A549 (cell line): ENCODE measurements around the gene RET.

Experiments
- MAFK ChIP-seq: fragments of 450-650 bp; IDR thresholded peaks from 2 replicates; pipeline ENCODE4 v1.6.1; 2014; ENCODE audit not compliant: partially characterized antibody
- POLR2AphosphoS2 ChIP-seq: conservative IDR thresholded peaks from 2 replicates; pipeline ENCODE4 v1.6.1; 2012; ENCODE audit warnings: low read length, improper control_type of control experiment, inconsistent platforms
- RAD21 ChIP-seq, 2 experiments: fragments of >200 bp in 1 of 2; sonication (Bioruptor Twin) in 1 of 2; formaldehyde crosslinking in 1 of 2; IDR thresholded peaks in 1 of 2; conservative IDR thresholded peaks in 1 of 2; 2 replicates in 1 of 2; 3 replicates in 1 of 2; pipeline ENCODE4 v1.6.1; 2012 to 2018; ENCODE audit warnings: inconsistent platforms in 1 of 2
- TF ChIP-seq, protein P1 (sequence below): fragments of >200 bp; sonication (Bioruptor Twin); formaldehyde crosslinking; IDR thresholded peaks from 3 replicates; pipeline ENCODE4 v1.5.1; 2016
- TF ChIP-seq, protein P2 (sequence below): IDR thresholded peaks from 2 replicates; pipeline ENCODE4 v1.6.1; 2012
- TF ChIP-seq, protein P3 (sequence below): IDR thresholded peaks from 2 replicates; pipeline ENCODE4 v1.6.1; 2012

DNA sequence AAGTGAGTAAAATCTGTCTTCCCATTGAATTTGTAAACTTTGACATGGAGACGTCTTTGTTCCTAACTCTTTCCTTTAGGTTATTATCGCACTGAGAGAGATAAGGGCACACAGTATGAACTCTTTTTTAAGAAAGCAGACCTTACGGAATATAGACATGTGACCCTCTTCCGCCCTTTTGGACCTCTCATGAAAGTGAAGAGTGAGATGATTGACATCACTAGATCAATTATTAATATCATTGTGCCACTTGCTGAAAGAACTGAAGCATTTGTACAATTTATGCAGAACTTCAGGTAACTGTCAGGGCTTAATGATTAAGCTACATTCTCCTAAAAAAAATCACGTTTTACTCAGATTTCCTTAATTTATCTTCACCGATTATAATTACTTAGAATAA is 81.8 kb downstream of the RET start:
- TF ChIP-seq, protein P1, sequence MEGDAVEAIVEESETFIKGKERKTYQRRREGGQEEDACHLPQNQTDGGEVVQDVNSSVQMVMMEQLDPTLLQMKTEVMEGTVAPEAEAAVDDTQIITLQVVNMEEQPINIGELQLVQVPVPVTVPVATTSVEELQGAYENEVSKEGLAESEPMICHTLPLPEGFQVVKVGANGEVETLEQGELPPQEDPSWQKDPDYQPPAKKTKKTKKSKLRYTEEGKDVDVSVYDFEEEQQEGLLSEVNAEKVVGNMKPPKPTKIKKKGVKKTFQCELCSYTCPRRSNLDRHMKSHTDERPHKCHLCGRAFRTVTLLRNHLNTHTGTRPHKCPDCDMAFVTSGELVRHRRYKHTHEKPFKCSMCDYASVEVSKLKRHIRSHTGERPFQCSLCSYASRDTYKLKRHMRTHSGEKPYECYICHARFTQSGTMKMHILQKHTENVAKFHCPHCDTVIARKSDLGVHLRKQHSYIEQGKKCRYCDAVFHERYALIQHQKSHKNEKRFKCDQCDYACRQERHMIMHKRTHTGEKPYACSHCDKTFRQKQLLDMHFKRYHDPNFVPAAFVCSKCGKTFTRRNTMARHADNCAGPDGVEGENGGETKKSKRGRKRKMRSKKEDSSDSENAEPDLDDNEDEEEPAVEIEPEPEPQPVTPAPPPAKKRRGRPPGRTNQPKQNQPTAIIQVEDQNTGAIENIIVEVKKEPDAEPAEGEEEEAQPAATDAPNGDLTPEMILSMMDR, result no peak
- TF ChIP-seq POLR2AphosphoS2 (no peak), RAD21 (conservative IDR thresholded peaks at IDR 0.05 in 1 of 2, IDR thresholded peaks at IDR 0.05 in 1 of 2) (no peak), MAFK (no peak)
- TF ChIP-seq, protein P2, sequence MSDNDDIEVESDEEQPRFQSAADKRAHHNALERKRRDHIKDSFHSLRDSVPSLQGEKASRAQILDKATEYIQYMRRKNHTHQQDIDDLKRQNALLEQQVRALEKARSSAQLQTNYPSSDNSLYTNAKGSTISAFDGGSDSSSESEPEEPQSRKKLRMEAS, result no peak
- TF ChIP-seq, protein P3, sequence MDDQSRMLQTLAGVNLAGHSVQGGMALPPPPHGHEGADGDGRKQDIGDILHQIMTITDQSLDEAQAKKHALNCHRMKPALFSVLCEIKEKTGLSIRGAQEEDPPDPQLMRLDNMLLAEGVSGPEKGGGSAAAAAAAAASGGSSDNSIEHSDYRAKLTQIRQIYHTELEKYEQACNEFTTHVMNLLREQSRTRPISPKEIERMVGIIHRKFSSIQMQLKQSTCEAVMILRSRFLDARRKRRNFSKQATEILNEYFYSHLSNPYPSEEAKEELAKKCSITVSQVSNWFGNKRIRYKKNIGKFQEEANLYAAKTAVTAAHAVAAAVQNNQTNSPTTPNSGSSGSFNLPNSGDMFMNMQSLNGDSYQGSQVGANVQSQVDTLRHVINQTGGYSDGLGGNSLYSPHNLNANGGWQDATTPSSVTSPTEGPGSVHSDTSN, result no peak
